T-helper 17 cell (primary cell): ENCODE measurements around the gene SEC24C. TPM values are rescaled to one million over a fixed set of nuclear protein-coding genes. Genes with fewer than 3 reads are reported as not detected.

Source experiments
- ATAC-seq: fragments of 150-1000 bp; cut with Tn5 transposase; 2 replicates; pipeline ENCODE4 v1.10.0; 2021; ENCODE audit warnings: mild to moderate bottlenecking, moderate library complexity
- DNase-seq, 3 donors: peaks; one replicate each; pipeline versions ENCODE4 v3.0.0 to v3.0.0-alpha.2; 2020 to 2021
- H3K9me3 ChIP-seq: one replicate; pipeline ENCODE4 v1.7.0; 2013; ENCODE audit warnings: low read length, mild to moderate bottlenecking; ENCODE audit not compliant: control insufficient read depth, poor library complexity, severe bottlenecking
- H3K27ac Mint-ChIP-seq: one replicate; pipeline ENCODE4 v1.8.0; 2022; ENCODE audit warnings: mild to moderate bottlenecking, moderate library complexity, mixed read lengths
- H3K27me3 Mint-ChIP-seq: one replicate; pipeline ENCODE4 v1.8.0; 2022; ENCODE audit warnings: mixed read lengths
- H3K36me3 Mint-ChIP-seq: one replicate; pipeline ENCODE4 v1.8.0; 2022; ENCODE audit warnings: low read depth, mixed read lengths
- H3K4me1 Mint-ChIP-seq: one replicate; pipeline ENCODE4 v1.8.0; 2022; ENCODE audit warnings: mild to moderate bottlenecking, mixed read lengths
- H3K4me3 Mint-ChIP-seq: one replicate; pipeline ENCODE4 v1.8.0; 2022; ENCODE audit warnings: mild to moderate bottlenecking, moderate library complexity, mixed read lengths
- total RNA-seq, 4 donors: library from RNA in 2 of 4; stranded (reverse) in 2 of 4; gene quantifications; one replicate each; pipeline ENCODE4 v1.2.3 and lab custom pipeline; 2022 to 2026

SEC24C gene
- total RNA-seq, 2 donors from 2014 or later, result 85.0 to 85.5 TPM

DNA sequence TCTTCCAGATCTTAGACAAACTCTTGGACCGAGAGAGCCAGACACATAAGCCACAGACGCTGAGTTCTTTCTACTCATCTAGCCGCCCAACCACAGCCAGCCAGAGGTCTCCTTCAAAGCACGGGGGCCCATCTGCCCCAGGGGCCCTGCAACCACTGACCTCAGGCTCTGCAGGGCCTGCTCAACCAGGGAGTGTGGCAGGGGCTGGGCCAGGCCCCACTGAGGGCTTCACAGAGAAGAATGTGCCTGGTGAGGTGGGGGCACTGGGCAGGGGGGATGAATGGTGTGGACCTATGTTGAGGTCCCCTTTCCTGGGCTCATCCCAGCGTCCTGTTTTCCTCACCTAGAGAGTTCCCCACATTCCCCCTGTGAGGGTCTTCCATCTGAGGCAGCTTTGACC, 52.6 kb downstream of the SEC24C start:
- H3K4me1 Mint-ChIP-seq, result peaks cover 4% of the 10 kb centered on the region
- H3K9me3 ChIP-seq, result no peaks in the 10 kb centered on the region
- no peaks in the 10 kb centered on the region for H3K27me3 Mint-ChIP-seq
- H3K36me3 Mint-ChIP-seq, result peaks cover 6% of the 10 kb centered on the region
- ATAC-seq, result no peak
- H3K4me3 Mint-ChIP-seq, result no peak overlapping the region
- DNase-seq, result no peak
- H3K27ac Mint-ChIP-seq, result no peak overlapping the region

DNA sequence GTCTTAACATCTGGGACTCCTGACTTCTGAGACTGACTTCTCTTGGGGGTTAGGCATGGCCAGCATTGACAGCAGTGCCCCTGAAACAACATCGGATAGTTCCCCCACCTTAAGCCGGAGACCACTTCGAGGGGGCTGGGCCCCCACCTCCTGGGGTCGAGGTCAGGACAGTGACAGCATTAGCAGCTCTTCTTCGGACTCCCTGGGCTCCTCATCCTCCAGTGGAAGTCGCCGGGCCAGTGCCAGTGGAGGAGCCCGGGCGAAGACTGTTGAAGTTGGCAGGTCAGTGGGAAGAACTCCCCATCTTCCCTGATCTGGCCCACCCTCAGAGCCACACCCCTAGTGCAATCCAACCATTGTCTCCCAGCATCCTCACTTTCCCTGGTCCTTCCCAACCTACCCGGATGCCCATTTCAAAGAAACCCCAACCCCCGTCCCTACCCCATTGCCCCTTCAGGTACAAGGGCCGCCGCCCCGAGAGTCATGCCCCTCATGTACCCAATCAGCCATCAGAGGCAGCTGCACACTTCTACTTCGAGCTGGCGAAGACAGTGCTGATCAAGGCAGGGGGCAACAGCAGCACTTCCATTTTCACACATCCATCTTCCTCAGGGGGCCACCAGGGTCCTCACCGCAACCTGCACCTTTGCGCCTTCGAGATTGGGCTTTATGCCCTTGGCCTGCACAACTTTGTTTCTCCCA, 53.3 kb downstream of the SEC24C start:
- no peaks in the 10 kb centered on the region for H3K9me3 ChIP-seq
- Mint-ChIP-seq H3K4me1 (peaks cover 4% of the 10 kb centered on the region), H3K4me3 (no peak overlapping the region), H3K36me3 (peaks cover 6% of the 10 kb centered on the region), H3K27ac (peak overlapping the region; percentile 81), H3K27me3 (no peaks in the 10 kb centered on the region)
- no peak for DNase-seq
- no peak for ATAC-seq

- peak; percentile 3 for ATAC-seq
- Mint-ChIP-seq H3K27me3 (no peaks in the 10 kb centered on the region), H3K4me1 (peaks cover 5% of the 10 kb centered on the region), H3K4me3 (peak overlapping the region; percentile 61), H3K36me3 (peaks cover 8% of the 10 kb centered on the region), H3K27ac (peak overlapping the region; percentile 81)
- no peaks in the 10 kb centered on the region for H3K9me3 ChIP-seq
- DNase-seq, result no peak
Observed at GRCh38 chr10:73798087-73798486, 53.9 kb downstream of the SEC24C start.

GRCh38 chr10:73798927-73799560, 54.9 kb downstream of the SEC24C start:
- Mint-ChIP-seq H3K36me3 (peaks cover 11% of the 10 kb centered on the region), H3K27me3 (no peaks in the 10 kb centered on the region), H3K4me1 (peaks cover 10% of the 10 kb centered on the region), H3K27ac (peak overlapping the region; percentile 68), H3K4me3 (peak overlapping the region; percentile 39)
- DNase-seq (no peak), ATAC-seq (peak; percentile 27)
- no peaks in the 10 kb centered on the region for H3K9me3 ChIP-seq

DNA sequence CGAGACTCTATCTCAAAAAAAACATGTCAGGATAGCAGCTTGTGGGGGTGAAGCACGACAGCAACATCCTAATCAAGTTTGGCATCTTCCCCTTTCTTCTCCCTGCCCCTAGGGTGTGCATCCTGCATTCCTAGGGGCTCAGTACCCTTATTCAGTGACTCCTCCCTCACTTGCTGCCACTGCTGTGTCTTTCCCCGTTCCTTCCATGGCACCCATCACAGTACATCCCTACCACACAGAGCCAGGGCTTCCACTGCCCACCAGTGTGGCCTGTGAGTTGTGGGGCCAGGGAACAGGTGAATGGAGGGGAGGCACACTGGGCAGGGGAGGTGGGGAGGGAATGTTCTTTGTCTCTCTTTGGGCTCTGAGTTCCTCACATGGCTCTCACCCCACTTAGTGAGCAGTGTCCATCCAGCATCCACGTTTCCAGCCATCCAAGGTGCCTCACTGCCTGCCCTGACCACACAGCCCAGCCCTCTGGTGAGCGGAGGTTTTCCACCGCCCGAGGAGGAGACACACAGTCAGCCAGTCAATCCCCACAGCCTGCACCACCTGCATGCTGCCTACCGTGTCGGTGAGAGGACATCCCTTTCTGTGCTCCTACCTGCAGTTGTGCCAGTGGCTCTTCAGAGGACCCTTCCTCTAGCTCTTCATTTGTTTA, 55.9 kb downstream of the SEC24C start:
- H3K4me3 Mint-ChIP-seq, result peak overlapping the region; percentile 41
- no peaks in the 10 kb centered on the region for H3K9me3 ChIP-seq
- peaks cover 10% of the 10 kb centered on the region for H3K4me1 Mint-ChIP-seq
- H3K36me3 Mint-ChIP-seq, result peaks cover 9% of the 10 kb centered on the region
- no peak for DNase-seq
- peak overlapping the region; percentile 68 for H3K27ac Mint-ChIP-seq
- H3K27me3 Mint-ChIP-seq, result no peaks in the 10 kb centered on the region
- ATAC-seq, result no peak

GRCh38 chr10:73800560-73801252, 56.5 kb downstream of the SEC24C start:
- H3K9me3 ChIP-seq, result no peaks in the 10 kb centered on the region
- DNase-seq (no peak), ATAC-seq (no peak)
- H3K4me3 Mint-ChIP-seq, result peak overlapping the region; percentile 41
- peaks cover 10% of the 10 kb centered on the region for H3K4me1 Mint-ChIP-seq
- H3K27ac Mint-ChIP-seq, result no peak overlapping the region
- H3K27me3 Mint-ChIP-seq, result no peaks in the 10 kb centered on the region
- H3K36me3 Mint-ChIP-seq, result peaks cover 9% of the 10 kb centered on the region

DNA sequence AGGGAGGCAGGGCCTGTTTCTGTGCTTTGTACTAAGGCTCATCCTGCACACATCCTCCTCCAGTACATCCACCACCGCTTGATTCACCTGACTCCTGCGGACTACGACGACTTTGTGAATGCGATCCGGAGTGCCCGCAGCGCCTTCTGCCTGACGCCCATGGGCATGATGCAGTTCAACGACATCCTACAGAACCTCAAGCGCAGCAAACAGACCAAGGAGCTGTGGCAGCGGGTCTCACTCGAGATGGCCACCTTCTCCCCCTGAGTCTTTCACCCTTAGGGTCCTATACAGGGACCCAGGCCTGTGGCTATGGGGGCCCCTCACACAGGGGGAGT, 57.0 kb downstream of the SEC24C start:
- Mint-ChIP-seq H3K4me3 (no peak overlapping the region), H3K36me3 (peaks cover 9% of the 10 kb centered on the region)

GRCh38 chr10:73802276-73802991, 58.3 kb downstream of the SEC24C start:
- DNase-seq (no peak), ATAC-seq (no peak)
- Mint-ChIP-seq H3K36me3 (peaks cover 14% of the 10 kb centered on the region), H3K27ac (peak overlapping the region; percentile 47), H3K27me3 (no peaks in the 10 kb centered on the region), H3K4me1 (peaks cover 28% of the 10 kb centered on the region), H3K4me3 (no peak overlapping the region)
- H3K9me3 ChIP-seq, result no peaks in the 10 kb centered on the region

More for the DNA sequence above, 57.0 kb downstream of the SEC24C start:
- ATAC-seq, result no peak
- H3K9me3 ChIP-seq, result no peaks in the 10 kb centered on the region
- H3K27ac Mint-ChIP-seq, result no peak overlapping the region
- DNase-seq, result no peak
- H3K27me3 Mint-ChIP-seq, result no peaks in the 10 kb centered on the region
- peaks cover 16% of the 10 kb centered on the region for H3K4me1 Mint-ChIP-seq

- H3K4me1 Mint-ChIP-seq, result peaks cover 32% of the 10 kb centered on the region
- H3K4me3 Mint-ChIP-seq, result no peak overlapping the region
- DNase-seq (no peak), ATAC-seq (peak; percentile 35)
- H3K36me3 Mint-ChIP-seq, result peaks cover 12% of the 10 kb centered on the region
- H3K27ac Mint-ChIP-seq, result peak overlapping the region; percentile 47
- H3K27me3 Mint-ChIP-seq, result no peaks in the 10 kb centered on the region
- no peaks in the 10 kb centered on the region for H3K9me3 ChIP-seq
Observed at GRCh38 chr10:73803680-73804286, 59.6 kb downstream of the SEC24C start.

- H3K4me3 Mint-ChIP-seq, result peak overlapping the region; percentile 28
- no peaks in the 10 kb centered on the region for H3K27me3 Mint-ChIP-seq
- DNase-seq (no peak), ATAC-seq (no peak)
- peak overlapping the region; percentile 84 for H3K27ac Mint-ChIP-seq
- peaks cover 17% of the 10 kb centered on the region for H3K36me3 Mint-ChIP-seq
- no peaks in the 10 kb centered on the region for H3K9me3 ChIP-seq
- peaks cover 46% of the 10 kb centered on the region for H3K4me1 Mint-ChIP-seq
Observed at GRCh38 chr10:73806176-73806950, 62.2 kb downstream of the SEC24C start.

- Mint-ChIP-seq H3K27ac (peak overlapping the region; percentile 84), H3K4me1 (peaks cover 47% of the 10 kb centered on the region), H3K4me3 (no peak overlapping the region), H3K27me3 (no peaks in the 10 kb centered on the region), H3K36me3 (peaks cover 17% of the 10 kb centered on the region)
- ATAC-seq (no peak), DNase-seq (no peak)
- H3K9me3 ChIP-seq, result no peaks in the 10 kb centered on the region
Observed at GRCh38 chr10:73807471-73807870, 63.3 kb downstream of the SEC24C start.
